Inferior parietal cortex (tissue), 1 donor: ENCODE results near the gene CACNA1H.
"Not testable (repeated sequence)": the region's sequence is repeated elsewhere in the genome, so short reads cannot be mapped to it uniquely, and the experiment has no call there.

ENCODE experiments used
- DNase-seq: peaks from one replicate; pipeline ENCODE4 v3.0.0-alpha.2; 2016; ENCODE audit errors: extremely low spot score

Gene CACNA1H

DNA sequence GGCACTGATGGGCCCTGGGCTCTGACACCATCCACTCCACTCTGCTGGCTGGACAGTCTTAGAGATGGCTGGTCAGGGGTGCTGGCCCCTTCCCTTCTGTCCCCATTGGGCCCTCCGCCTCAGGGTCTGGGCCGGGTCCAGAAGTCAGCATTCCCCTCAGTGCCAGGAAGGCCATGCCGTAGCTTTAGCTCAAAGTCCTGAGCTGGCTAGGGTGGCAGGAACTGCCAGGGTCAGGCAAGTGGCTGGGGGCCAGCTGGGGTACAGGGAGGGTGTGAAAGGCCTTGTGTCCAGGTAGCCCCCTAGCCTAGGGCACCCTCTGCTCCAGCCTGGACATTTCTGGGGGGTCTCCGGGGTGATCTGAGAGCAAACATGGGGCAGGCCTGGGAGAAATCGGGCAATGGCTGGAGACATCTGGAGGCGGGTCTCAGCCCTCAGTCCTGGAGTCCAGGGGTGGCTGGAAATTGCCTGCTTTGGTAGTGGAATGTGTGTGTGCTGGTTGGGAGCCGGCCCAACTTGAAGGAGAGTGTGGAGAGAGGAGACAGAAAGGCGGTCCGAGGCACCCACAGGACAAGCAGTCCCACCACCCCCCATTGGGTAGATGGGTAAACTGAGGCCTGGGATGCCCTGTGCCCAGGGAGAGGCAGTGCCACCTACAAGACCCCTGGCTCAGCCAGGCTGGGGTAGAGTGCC, 39.6 kb downstream of the CACNA1H start:
- no peak for DNase-seq

GRCh38 chr16:1193143-1193824, 40.4 kb downstream of the CACNA1H start:
- no peak for DNase-seq

DNA sequence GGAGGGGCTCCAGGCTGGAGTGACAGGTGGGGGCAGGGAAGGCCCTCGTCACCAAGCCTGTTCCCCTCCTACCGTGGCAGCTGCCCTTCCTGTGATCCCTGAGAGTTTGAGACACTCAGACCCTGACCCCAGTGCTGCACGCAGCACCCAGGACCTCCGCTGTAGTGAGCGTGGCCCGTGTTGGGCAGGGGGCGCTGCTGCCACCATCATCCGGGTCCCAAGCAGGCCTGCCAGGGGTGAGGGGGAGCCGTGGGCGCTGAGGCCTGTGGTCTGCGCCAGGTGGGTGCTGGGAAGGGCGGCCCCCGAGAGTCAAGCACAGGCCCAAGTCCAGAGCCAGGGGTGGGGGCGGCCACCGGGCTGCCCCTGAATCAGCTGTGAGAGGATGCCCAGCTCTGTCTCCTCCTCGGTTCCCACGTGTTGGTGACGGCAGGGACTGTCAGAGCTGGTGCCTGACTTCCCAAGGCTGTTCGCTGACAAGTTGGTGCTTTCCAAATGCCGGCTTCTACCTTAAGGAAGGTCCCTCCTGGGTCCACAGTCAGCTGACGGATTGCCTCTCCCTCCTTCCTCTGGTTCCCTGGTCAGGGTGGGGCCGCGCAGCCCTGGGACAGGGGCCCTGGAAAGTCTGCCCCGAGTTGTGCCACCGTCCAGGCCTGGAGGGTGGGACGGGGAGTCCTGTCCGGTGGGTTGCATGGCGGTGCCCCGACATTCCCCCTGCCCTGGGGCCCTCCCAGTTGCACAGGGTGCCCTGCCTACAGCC, 41.1 kb downstream of the CACNA1H start:
- no peak for DNase-seq

DNA sequence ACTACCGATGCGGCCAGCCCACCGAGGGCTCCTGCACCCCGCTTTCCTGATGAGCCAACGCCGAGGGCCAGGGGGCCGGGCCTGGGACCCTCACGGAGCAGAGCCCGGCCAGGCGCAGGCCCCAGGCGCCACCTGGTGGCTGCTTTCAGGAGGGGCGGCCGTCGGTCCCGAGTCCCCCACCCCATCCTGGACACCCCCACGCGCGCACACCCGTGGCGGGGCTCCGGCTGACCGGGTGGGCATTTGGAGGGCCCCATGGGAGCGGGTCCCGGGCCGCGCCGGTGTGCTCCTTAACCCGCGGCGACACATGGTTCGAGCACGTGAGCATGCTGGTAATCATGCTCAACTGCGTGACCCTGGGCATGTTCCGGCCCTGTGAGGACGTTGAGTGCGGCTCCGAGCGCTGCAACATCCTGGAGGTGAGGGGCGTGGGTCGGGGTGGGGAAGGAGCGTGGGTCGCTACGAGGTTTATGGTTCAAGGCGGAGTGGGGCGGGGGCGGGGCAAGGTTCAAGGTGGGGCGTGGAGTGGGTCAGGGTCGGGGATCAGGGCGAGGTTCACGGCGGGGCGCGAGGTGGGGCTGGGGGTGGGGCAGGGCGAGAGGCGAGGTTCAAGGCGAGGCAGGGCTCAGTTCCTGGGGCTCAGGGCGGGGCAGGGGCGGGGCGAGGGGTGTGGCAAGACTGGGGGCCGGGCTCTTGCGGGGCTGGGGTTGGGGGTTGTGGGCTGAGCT, 41.9 kb downstream of the CACNA1H start:
- no peak for DNase-seq

DNA sequence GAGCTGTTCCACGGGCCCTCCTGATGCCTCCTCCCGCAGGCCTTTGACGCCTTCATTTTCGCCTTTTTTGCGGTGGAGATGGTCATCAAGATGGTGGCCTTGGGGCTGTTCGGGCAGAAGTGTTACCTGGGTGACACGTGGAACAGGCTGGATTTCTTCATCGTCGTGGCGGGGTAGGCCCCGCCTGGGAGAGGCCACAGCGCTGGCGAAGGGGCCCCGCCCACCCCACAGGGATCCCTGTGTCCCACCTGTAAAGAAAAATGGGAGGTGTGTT, 42.4 kb downstream of the CACNA1H start:
- no peak for DNase-seq

DNA sequence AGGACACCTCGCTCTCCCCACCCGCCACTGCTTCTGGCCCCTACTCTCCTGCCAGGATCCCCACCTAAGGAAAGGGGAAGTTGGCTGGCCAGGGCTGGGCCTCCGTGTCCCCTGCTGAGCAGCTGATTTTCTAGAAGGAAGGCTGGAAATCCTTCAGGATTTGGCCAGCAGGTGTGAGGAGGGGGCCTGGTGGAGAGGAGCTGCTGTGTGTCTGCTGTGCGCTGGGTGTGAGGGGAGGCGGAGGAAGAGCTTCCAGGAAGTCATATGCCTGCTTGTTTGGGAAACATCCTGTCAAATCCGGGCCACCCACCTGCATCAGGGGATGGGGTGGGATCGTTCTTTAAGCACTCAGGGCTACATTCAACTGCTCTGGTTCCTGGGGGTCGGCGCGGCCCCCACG, 43.6 kb downstream of the CACNA1H start:
- no peak for DNase-seq

GRCh38 chr16:1197237-1197866, 44.4 kb downstream of the CACNA1H start:
- DNase-seq: no peak

DNA sequence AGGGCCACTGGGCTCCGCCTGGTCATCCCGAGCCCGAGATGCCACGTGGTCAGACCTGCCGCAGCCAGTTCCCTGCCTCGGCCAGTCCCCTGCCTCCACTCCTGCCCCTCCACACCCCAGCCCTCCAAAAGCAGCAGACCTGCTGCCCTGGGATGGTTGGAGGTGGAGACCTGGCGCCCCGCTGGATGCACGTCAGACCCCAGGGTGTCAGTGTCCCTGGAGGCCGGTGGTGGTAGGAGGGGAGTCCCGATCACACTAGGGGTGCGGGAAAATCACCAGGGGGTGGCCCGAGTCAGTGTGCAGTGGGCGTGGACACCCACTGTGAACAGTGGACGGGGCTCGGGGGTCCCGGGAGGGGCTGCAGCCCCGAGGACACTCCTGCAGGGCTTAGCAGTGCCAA, 45.3 kb downstream of the CACNA1H start:
- DNase-seq: no peak

GRCh38 chr16:1198671-1199346, 45.9 kb downstream of the CACNA1H start:
- not testable (repeated sequence) for DNase-seq

DNA sequence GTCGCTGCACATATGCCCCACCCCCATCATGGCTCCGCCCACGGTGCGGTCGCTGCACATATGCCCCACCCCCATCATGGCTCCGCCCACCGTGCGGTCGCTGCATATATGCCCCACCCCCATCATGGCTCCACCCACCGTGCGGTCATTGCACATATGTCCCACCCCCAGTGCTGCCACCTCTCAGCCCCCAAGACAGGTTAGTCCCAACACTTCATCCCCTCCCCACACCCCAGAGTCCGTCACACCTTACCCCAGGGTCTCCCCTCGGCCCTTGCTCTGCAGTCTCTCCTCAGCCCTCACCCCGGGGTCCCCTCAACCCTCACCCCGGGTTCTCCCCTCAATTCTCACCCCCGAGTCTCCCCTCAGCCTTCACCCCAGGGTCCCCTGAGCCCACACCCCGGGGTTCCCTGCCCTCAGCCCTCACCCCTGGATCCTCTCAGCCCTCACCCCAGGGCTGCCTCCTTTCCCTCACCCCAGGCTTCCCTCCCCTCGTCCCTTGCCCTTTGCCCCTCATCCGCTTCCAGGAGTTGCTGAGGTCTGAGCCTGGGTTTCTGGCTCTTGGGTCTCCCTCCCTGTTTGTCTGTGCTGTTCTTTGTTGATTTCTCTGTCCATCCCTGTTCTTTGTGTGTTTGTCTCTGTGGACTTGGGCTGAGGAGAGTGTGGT, 46.6 kb downstream of the CACNA1H start:
- DNase-seq: no peak

DNA sequence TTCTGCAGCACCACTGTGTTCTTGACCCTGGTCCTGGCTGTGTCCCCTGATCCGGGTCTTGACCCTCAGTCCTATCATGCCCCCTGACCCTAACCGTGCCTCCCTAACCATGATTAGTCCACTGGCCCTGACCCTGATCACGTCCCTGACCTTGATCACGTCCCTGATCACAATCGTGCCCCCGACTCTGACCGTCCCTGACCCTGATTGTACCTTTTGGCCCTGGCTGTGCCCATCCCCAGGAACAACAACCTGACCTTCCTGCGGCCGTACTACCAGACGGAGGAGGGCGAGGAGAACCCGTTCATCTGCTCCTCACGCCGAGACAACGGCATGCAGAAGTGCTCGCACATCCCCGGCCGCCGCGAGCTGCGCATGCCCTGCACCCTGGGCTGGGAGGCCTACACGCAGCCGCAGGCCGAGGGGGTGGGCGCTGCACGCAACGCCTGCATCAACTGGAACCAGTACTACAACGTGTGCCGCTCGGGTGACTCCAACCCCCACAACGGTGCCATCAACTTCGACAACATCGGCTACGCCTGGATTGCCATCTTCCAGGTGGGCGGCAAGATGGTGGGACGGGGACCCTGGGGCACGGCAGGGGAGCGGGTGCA, 47.2 kb downstream of the CACNA1H start:
- DNase-seq: no peak

GRCh38 chr16:1201444-1201843, 48.5 kb downstream of the CACNA1H start:
- DNase-seq: no peak

DNA sequence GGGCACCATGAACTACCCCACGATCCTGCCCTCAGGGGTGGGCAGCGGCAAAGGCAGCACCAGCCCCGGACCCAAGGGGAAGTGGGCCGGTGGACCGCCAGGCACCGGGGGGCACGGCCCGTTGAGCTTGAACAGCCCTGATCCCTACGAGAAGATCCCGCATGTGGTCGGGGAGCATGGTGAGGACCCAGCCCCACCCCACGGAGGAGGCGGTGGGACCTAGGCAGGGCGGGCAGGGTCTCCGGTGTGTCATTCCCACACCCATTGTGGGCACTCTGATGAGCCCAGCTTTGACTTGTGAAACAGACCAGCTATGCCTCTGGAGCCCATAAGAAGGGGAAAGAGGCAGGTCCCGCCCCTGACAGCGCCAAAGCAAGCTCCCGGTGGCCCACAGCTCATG, 49.4 kb downstream of the CACNA1H start:
- DNase-seq: no peak

DNA sequence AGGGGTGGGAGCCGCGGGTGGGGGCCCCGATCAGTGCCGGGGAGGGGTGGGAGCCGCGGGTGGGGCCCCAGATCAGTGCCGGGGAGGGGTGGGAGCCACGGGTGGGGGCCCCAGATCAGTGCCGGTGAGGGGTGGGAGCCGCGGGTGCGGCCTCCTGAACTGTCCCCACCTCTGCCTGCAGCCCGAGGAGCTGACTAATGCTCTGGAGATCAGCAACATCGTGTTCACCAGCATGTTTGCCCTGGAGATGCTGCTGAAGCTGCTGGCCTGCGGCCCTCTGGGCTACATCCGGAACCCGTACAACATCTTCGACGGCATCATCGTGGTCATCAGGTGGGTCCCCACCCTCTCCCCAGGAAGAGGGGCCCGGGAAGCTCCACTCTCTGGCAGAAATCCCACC, 52.0 kb downstream of the CACNA1H start:
- no peak for DNase-seq

- DNase-seq: no peak
Observed at GRCh38 chr16:1206326-1206725, 53.4 kb downstream of the CACNA1H start.

- no peak for DNase-seq
Observed at GRCh38 chr16:1206786-1207185, 53.9 kb downstream of the CACNA1H start.

GRCh38 chr16:1208239-1208830, 55.4 kb downstream of the CACNA1H start:
- no peak for DNase-seq

DNA sequence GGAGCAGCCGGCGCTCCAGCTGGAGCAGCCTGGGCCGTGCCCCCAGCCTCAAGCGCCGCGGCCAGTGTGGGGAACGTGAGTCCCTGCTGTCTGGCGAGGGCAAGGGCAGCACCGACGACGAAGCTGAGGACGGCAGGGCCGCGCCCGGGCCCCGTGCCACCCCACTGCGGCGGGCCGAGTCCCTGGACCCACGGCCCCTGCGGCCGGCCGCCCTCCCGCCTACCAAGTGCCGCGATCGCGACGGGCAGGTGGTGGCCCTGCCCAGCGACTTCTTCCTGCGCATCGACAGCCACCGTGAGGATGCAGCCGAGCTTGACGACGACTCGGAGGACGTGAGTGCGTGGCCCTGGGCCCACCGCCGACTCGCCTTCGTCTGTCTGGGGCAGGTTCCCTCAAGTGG, 56.2 kb downstream of the CACNA1H start:
- no peak for DNase-seq

DNA sequence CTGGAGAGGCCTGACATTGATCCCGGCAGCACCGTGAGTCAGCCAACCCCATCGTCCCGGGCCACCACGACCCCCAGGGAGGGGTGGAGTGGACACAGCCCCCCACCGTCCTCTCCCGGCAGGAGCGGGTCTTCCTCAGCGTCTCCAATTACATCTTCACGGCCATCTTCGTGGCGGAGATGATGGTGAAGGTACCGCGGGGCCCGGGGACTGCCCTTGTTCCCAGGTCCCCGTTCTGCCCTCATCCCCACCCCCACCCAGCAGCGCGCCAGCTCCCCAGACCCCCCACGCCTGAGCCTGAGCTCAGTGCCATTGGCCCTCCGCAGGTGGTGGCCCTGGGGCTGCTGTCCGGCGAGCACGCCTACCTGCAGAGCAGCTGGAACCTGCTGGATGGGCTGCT, 57.6 kb downstream of the CACNA1H start:
- no peak for DNase-seq
